AG04450 (cell line): ENCODE measurements around the gene RASA3. TPM values are rescaled to one million over a fixed set of nuclear protein-coding genes. Genes with fewer than 3 reads are reported as not detected.

Experiments
- CTCF ChIA-PET: fragments of 300-600, 350-600 bp; formaldehyde crosslinking; extraction: SDS; loops from one replicate; lab custom pipeline; 2022; ENCODE audit warnings: antibody characterized with exemption, inconsistent platforms; lab: Charles Lee
- POLR2A ChIA-PET: fragments of 350-600 bp; formaldehyde crosslinking; extraction: SDS; loops from one replicate; lab custom pipeline; 2021; ENCODE audit warnings: antibody characterized with exemption, inconsistent platforms; lab: Yijun Ruan, JAX
- DNase-seq: peaks from one replicate; pipeline ENCODE4 v3.0.0-alpha.2; 2011; ENCODE audit warnings: low read depth, low spot score
- H3K27ac ChIP-seq: one replicate; pipeline ENCODE4 v1.5.1; 2012; ENCODE audit warnings: low read depth, low read length, control low read depth
- H3K27me3 ChIP-seq: one replicate; pipeline ENCODE4 v1.6.0; 2012; ENCODE audit warnings: low read length; ENCODE audit not compliant: control insufficient read depth, insufficient read depth
- H3K4me3 ChIP-seq: 2 replicates; pipeline ENCODE4 v1.5.1; 2011; ENCODE audit warnings: mild to moderate bottlenecking, low read depth, low read length, control low read depth
- H3K9me3 ChIP-seq: 2 replicates; pipeline ENCODE4 v1.5.1; 2012; ENCODE audit warnings: low read length; ENCODE audit not compliant: control insufficient read depth, insufficient read depth
- CTCF ChIP-seq: IDR thresholded peaks from 2 replicates; pipeline ENCODE4 v1.5.1; 2011; ENCODE audit warnings: low read depth, low read length, control low read depth, inconsistent platforms
- polyA plus RNA-seq: library from polyadenylated mRNA; depleted of rRNA; stranded (reverse); fragments of >200 nt; gene quantifications from 2 replicates; pipeline ENCODE4 v1.2.3, GENCODE V29; 2011

The RASA3 gene
- polyA plus RNA-seq, 1 experiment, result 25.2 TPM

DNA sequence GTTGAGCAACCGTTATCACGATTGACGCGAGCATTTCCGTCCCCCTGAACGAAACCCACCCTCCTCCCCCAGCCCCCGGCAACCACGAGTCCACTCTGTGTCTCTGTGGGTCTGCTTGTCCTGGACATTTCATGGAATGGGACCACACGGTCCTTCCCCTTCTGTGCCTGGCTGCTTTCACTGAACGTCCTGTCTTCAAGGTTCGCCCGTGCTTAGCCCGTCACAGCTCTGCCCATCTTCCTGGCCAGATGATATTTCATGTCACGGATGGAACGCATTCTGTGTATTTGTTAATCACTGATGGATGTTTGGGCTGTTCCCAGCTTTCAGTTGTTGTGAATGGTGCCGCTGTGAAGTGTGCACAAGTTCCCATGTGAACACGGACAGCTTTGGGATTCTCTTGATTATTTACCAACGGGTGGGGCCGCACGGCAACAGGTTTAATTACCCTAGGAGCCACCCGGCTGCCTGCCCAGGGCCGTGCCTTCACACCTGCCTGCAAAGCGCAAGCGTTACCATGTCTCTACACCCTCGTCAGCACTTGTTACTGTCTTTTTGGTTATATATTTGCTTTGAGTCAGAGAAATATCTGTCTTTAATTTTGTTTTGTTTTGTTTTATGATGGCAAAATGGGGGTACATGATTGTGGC, 42.5 kb downstream of the RASA3 start:
- ChIA-PET POLR2A (no interaction called here), CTCF (no interaction called here)
- no peaks in the 10 kb centered on the region for H3K27me3 ChIP-seq
- TF ChIP-seq CTCF, result no peak
- H3K27ac ChIP-seq, result no peak overlapping the region
- no peak overlapping the region for H3K4me3 ChIP-seq
- peaks cover 17% of the 10 kb centered on the region for H3K9me3 ChIP-seq
- DNase-seq, result no peak

DNA sequence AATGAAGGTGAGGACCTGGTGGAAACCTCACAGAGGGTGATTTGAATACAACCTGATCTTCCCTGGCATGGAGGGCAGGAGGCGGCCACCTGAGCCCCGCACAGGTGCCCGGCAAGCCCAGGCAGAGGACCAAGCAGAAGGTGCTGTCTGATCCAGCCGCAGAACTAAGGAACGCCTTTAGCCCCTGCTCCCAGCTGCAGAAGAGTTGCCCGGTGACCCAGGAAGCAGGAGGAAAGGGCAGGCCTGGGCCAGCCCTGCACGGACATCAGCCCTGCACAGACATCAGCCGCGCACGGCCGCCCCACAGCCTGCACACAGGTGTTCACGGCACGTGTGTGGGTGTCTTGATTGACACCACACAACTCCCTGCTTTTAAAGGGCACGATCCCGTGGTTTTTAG, 43.1 kb downstream of the RASA3 start:
- Histone ChIP-seq H3K9me3 (peaks cover 17% of the 10 kb centered on the region), H3K4me3 (no peak overlapping the region), H3K27ac (no peak overlapping the region), H3K27me3 (no peaks in the 10 kb centered on the region)
- ChIA-PET POLR2A (no interaction called here), CTCF (no interaction called here)
- no peak for DNase-seq
- TF ChIP-seq CTCF, result no peak

DNA sequence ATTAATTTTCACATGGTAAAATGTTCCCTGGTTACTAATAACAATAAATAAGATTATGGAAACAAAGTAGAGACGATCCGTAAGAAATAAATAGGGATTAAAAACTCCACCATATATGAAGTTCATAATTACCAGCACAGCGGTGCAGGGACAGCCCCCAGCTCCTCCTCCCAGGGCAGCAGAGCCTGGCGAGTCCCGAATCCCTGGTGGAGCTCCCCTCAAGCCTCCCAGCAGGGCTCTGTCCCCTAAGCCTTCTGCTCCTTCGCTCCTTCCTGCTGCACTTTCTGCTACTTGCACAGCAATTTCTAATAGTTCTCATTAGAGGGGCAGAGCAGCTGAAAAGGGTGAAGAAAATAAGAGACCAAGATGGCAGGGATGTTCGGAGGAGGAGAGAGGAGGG, 43.6 kb downstream of the RASA3 start:
- ChIA-PET POLR2A (no interaction called here), CTCF (no interaction called here)
- H3K9me3 ChIP-seq, result peaks cover 17% of the 10 kb centered on the region
- DNase-seq, result no peak
- H3K4me3 ChIP-seq, result no peak overlapping the region
- H3K27me3 ChIP-seq, result no peaks in the 10 kb centered on the region
- no peak overlapping the region for H3K27ac ChIP-seq
- no peak for TF ChIP-seq CTCF

DNA sequence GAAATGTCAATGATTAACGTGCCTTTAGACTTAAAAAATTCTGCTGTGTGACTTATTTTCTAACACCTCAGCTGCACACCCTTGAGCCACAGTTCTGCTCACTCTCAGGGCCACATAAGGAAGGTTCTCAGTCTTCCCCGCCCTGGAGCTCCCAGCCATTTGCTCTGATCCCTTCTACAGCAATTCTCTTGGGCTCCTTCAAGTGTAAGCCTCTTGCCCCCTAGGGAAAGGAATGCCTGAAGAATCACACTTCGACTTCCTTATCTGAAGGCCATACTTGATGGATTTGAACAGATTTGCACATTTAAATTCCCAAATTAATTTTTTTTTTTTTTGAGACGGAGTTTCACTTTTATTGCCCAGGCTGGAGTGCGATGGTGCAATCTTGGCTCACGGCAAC, 44.2 kb downstream of the RASA3 start:
- CTCF ChIA-PET, result interaction anchor here (0.6 kb wide), 1 partner anchor 132 kb away, joined by 3 read pairs; no protein-coding TSS in a partner anchor
- no peak overlapping the region for H3K27ac ChIP-seq
- H3K4me3 ChIP-seq, result no peak overlapping the region
- no peak for DNase-seq
- H3K9me3 ChIP-seq, result peaks cover 18% of the 10 kb centered on the region
- no peaks in the 10 kb centered on the region for H3K27me3 ChIP-seq
- TF ChIP-seq CTCF, result 0 out of 2 replicates have a peak, but pooled peaks have one; percentile 5
- POLR2A ChIA-PET, result no interaction called here

GRCh38 chr13:114087430-114087829, 45.0 kb downstream of the RASA3 start:
- ChIA-PET POLR2A (no interaction called here), CTCF (no interaction called here)
- Histone ChIP-seq H3K27me3 (no peaks in the 10 kb centered on the region), H3K4me3 (no peak overlapping the region), H3K9me3 (peaks cover 19% of the 10 kb centered on the region), H3K27ac (no peak overlapping the region)
- TF ChIP-seq CTCF, result no peak
- DNase-seq, result no peak
